K562 (cell line): ENCODE measurements around the gene FSTL3. TPM values are rescaled to one million over a fixed set of nuclear protein-coding genes. Genes with fewer than 3 reads are reported as not detected.

Experiments
- ATAC-seq: fragments of 200-7000 bp; cut with Tn5 transposase; 3 replicates; pipeline ENCODE4 v1.9.1; 2020; ENCODE audit warnings: moderate library complexity
- BruUV-seq: library from RNA; stranded (reverse); fragments of 400-500 nt; replicated peaks from 2 replicates; lab custom pipeline; 2021; lab: Mats Ljungman, UMichigan
- CTCF ChIA-PET: fragments of 300-600 bp; formaldehyde crosslinking; extraction: SDS; loops from one replicate; lab custom pipeline; 2021; ENCODE audit warnings: low intra/inter-chr PET ratio; lab: Yijun Ruan, JAX
- POLR2A ChIA-PET: fragments of 300-600, 350-650 bp; sonication (Branson Sonifier 250); formaldehyde crosslinking; extraction: SDS; loops from one replicate; lab custom pipeline; 2021; ENCODE audit warnings: antibody characterized with exemption, inconsistent platforms; lab: Yijun Ruan, JAX
- DNase-seq, 4 experiments: peaks; one replicate each; pipeline versions ENCODE4 v3.0.0 to v3.0.0-alpha.2; 2011 to 2018; ENCODE audit warnings: low spot score in 3 of 4, mixed read lengths in 3 of 4; ENCODE audit errors: extremely low read depth in 1 of 4
- FAIRE-seq: peaks from 2 replicates; lab custom pipeline; 2011; peaks lifted over from hg19 to GRCh38; lab: Jason Lieb, UNC
- H2AFZ ChIP-seq: 2 replicates; pipeline ENCODE4 v1.6.0; 2011; ENCODE audit warnings: low read depth, low read length, control low read depth, inconsistent platforms
- H3K27ac ChIP-seq: fragments of 200-600 bp; 3 replicates; pipeline ENCODE4 v1.8.0; 2011; ENCODE audit warnings: low read depth, mild to moderate bottlenecking, control low read depth, inconsistent platforms, low read length, moderate library complexity, mixed read lengths; ENCODE audit errors: extremely low read depth
- H3K27me3 ChIP-seq, 2 experiments: fragments of 300-600 bp in 1 of 2; 2 replicates in 1 of 2; 3 replicates in 1 of 2; pipeline versions ENCODE4 v1.6.0 to v1.8.0; 2011; ENCODE audit warnings: inconsistent platforms in 2 of 2, low read length in 2 of 2, mild to moderate bottlenecking in 1 of 2, mixed read lengths in 1 of 2, moderate library complexity in 1 of 2; ENCODE audit not compliant: control insufficient read depth in 2 of 2, insufficient read depth in 2 of 2
- H3K36me3 ChIP-seq: fragments of 300-600 bp; 3 replicates; pipeline ENCODE4 v1.8.0; 2011; ENCODE audit warnings: mild to moderate bottlenecking, low read length, inconsistent platforms; ENCODE audit not compliant: control insufficient read depth, insufficient read depth
- H3K4me1 ChIP-seq, 2 experiments: fragments of 200-600 bp in 1 of 2; replicated peaks in 1 of 2; 2 replicates in 1 of 2; 3 replicates in 1 of 2; pipeline versions ENCODE4 v1.5.1 to v1.8.0; 2011; ENCODE audit warnings: inconsistent platforms in 2 of 2, low read length in 2 of 2, mild to moderate bottlenecking in 1 of 2, mixed read lengths in 1 of 2, moderate library complexity in 1 of 2; ENCODE audit not compliant: control insufficient read depth in 2 of 2, insufficient read depth in 2 of 2
- H3K4me2 ChIP-seq: 2 replicates; pipeline ENCODE4 v1.6.1; 2011; ENCODE audit warnings: low read length, control low read depth, inconsistent platforms, mixed read lengths; ENCODE audit not compliant: insufficient read depth
- H3K4me3 ChIP-seq: fragments of 200-600 bp; sonication (generic), shearing (Covaris generic); 2 replicates; pipeline ENCODE4 v1.5.1; 2016; ENCODE audit warnings: control low read depth, inconsistent platforms
- H3K79me2 ChIP-seq: fragments of 200-600 bp; 3 replicates; pipeline ENCODE4 v1.8.0; 2011; ENCODE audit warnings: low read length, inconsistent platforms; ENCODE audit not compliant: control insufficient read depth, insufficient read depth
- H3K9ac ChIP-seq, 2 experiments: 2 replicates each; pipeline versions ENCODE4 v1.6.0 to v1.6.1; 2011; ENCODE audit warnings: low read depth in 2 of 2, low read length in 2 of 2, control low read depth in 1 of 2, inconsistent platforms in 1 of 2, mild to moderate bottlenecking in 1 of 2, mixed read lengths in 1 of 2; ENCODE audit not compliant: insufficient read depth in 1 of 2
- H3K9me1 ChIP-seq: one replicate; pipeline ENCODE4 v1.6.0; 2011; ENCODE audit warnings: inconsistent platforms, mild to moderate bottlenecking, low read length, moderate library complexity; ENCODE audit not compliant: control insufficient read depth, insufficient read depth
- H3K9me3 ChIP-seq: replicated peaks from 2 replicates; pipeline ENCODE4 v1.5.1; 2011; ENCODE audit warnings: low read depth, low read length, inconsistent platforms; ENCODE audit not compliant: control insufficient read depth, insufficient read depth
- H4K20me1 ChIP-seq: replicated peaks from 2 replicates; pipeline ENCODE4 v1.6.1; 2011; ENCODE audit warnings: low read length, inconsistent platforms, mixed read lengths; ENCODE audit not compliant: control insufficient read depth, insufficient read depth
- ARID4B ChIP-seq: sonication (generic); formaldehyde crosslinking; IDR thresholded peaks from 2 replicates; pipeline ENCODE4 v1.8.0; 2022; ENCODE audit warnings: mild to moderate bottlenecking, missing genetic modification reagents
- E2F6 ChIP-seq, 2 experiments: IDR thresholded peaks; 2 replicates each; pipeline ENCODE4 v1.6.1; 2011; ENCODE audit warnings: borderline replicate concordance in 1 of 2, control low read depth in 1 of 2, low read depth in 1 of 2, low read length in 1 of 2, mild to moderate bottlenecking in 1 of 2, mixed read lengths in 1 of 2, moderate library complexity in 1 of 2; ENCODE audit not compliant: insufficient read depth in 1 of 2, insufficient read length in 1 of 2, poor library complexity in 1 of 2, severe bottlenecking in 1 of 2; ENCODE audit errors: extremely low read depth in 1 of 2
- GABPB1 ChIP-seq: sonication (generic); formaldehyde crosslinking; IDR thresholded peaks from 2 replicates; pipeline ENCODE4 v1.8.0; 2022; ENCODE audit warnings: mild to moderate bottlenecking, missing genetic modification reagents
- HDAC3 ChIP-seq: fragments of 450-650 bp; IDR thresholded peaks from 2 replicates; pipeline ENCODE4 v1.6.1; 2018; ENCODE audit warnings: borderline replicate concordance, mild to moderate bottlenecking, moderate library complexity; ENCODE audit not compliant: partially characterized antibody
- KDM1A ChIP-seq, 2 experiments: fragments of 450-650 bp; IDR thresholded peaks; 2 replicates each; pipeline ENCODE4 v1.6.1; 2016; ENCODE audit warnings: mild to moderate bottlenecking in 2 of 2
- MAFG ChIP-seq: fragments of 450-650 bp; conservative IDR thresholded peaks from 2 replicates; pipeline ENCODE4 v1.6.1; 2016; ENCODE audit warnings: missing genetic modification characterization, missing compliant biosample characterization
- NR3C1 ChIP-seq: sonication (generic); formaldehyde crosslinking; IDR thresholded peaks from 2 replicates; pipeline ENCODE4 v1.8.1; 2022; ENCODE audit warnings: missing genetic modification reagents
- PHB ChIP-seq: fragments of 250-450 bp; sonication (Bioruptor Pico); IDR thresholded peaks from 2 replicates; pipeline ENCODE4 v1.5.0; 2021
- SMARCA5 ChIP-seq: fragments of 450-650 bp; IDR thresholded peaks from 2 replicates; pipeline ENCODE4 v1.6.1; 2016
- TAL1 ChIP-seq: fragments of 450-650 bp; IDR thresholded peaks from 2 replicates; pipeline ENCODE4 v1.6.1; 2016; ENCODE audit warnings: mild to moderate bottlenecking
- XRCC5 ChIP-seq: fragments of 200-400 bp; formaldehyde crosslinking; IDR thresholded peaks from 2 replicates; pipeline ENCODE4 v1.6.1; 2017; ENCODE audit warnings: low read depth, mild to moderate bottlenecking, low read length
- ZFP36 ChIP-seq: fragments of 150-350 bp; IDR thresholded peaks from 2 replicates; pipeline ENCODE4 v1.6.1; 2018; ENCODE audit warnings: low read length, low read depth; ENCODE audit not compliant: partially characterized antibody
- WGBS: fragments of 100-300 bp; shearing (Covaris generic); methylation state at CpG from one replicate; pipeline ENCODE4 v1.1.6; 2016; ENCODE audit warnings: low coverage, mixed read lengths; ENCODE audit not compliant: insufficient coverage; ENCODE audit errors: missing lambda C conversion rate; 5-methylcytosine and 5-hydroxymethylcytosine counted together
- in situ Hi-C: fragments of 300-500 bp; cut with MboI; formaldehyde crosslinking; loops from 4 replicates; pipeline ENCODE4 v1.15.0; 2018; ENCODE audit warnings: inconsistent platforms, mixed read lengths
- intact Hi-C: fragments of 100-400 bp; cut with micrococcal nuclease; formaldehyde crosslinking; loops from 2 replicates; pipeline ENCODE4 v1.14.2; 2022
- polyA plus RNA-seq, 8 experiments: library from polyadenylated mRNA; depleted of rRNA in 4 of 8; stranded (reverse) in 5 of 8; unstranded in 3 of 8; fragments of >200 nt; fragmentation: Nextera tagmentation in 2 of 8; fragmentation: Illumina TruSeq in 1 of 8; extraction: Ambion mirVana in 2 of 8; extraction: Trizol in 1 of 8; gene quantifications; 2 replicates each; pipeline versions ENCODE4 v1.2.1 to v1.2.3, GENCODE V29; 2011 to 2014; ENCODE audit warnings: inconsistent platforms in 1 of 8, missing spikeins in 1 of 8
- total RNA-seq, 7 experiments: library from RNA; depleted of rRNA in 6 of 7; stranded (reverse); fragments of >200 nt in 6 of 7; fragmentation: Illumina TruSeq in 2 of 7; extraction: Trizol in 2 of 7; gene quantifications; 2 replicates each; pipeline versions ENCODE4 v1.2.1 to v1.2.3, GENCODE V29; 2011 to 2021; ENCODE audit warnings: low replicate concordance in 1 of 7

The FSTL3 gene
- total and polyA plus RNA-seq, 9 of the 15 experiments (the other 6 are each of a cell fraction or from before 2014, with no cell fraction given), result 0.35 to 6.8 (median 4.2) TPM; not detected in 1

- TF ChIP-seq XRCC5 (no peak), PHB (CRISPR knock-in tag) (no peak), MAFG (tag) (no peak), NR3C1 (CRISPR knock-in tag) (no peak), E2F6 (IDR thresholded peaks at IDR 0.05; ENCODE audit: borderline replicate concordance in 1 of 2, extremely low read depth in 1 of 2, insufficient read depth in 1 of 2, insufficient read length in 1 of 2, low read depth in 1 of 2, low read length in 1 of 2, poor library complexity in 1 of 2, severe bottlenecking in 1 of 2) (peak in 1 of 2 experiments; percentile 32), ZFP36 (peak; percentile 94), SMARCA5 (0 out of 2 replicates have a peak, but pooled peaks have one; percentile 48), TAL1 (no peak), HDAC3 (no peak)
- TF ChIP-seq, all 486 proteins: peak for 3
Observed at GRCh38 chr19:729965-730668, 53.9 kb downstream of the FSTL3 start (continued).

- WGBS, result 61% methylated on average over 6 of the region's 16 CpGs
- Histone ChIP-seq H3K9ac (no peak overlapping the region; a peak in 1 of 4 replicates), H3K9me3 (no peaks in the 10 kb centered on the region), H3K27me3 (no peaks in the 10 kb centered on the region), H3K4me2 (no peak overlapping the region), H3K79me2 (no peaks in the 10 kb centered on the region), H4K20me1 (no peaks in the 10 kb centered on the region), H3K4me1 (peaks cover 0 to 56% of the 10 kb centered on the region in 2 experiments; a peak in 2 of 5 replicates), H3K4me3 (no peak overlapping the region), H3K36me3 (no peaks in the 10 kb centered on the region), H3K9me1 (no peaks in the 10 kb centered on the region), H2AFZ (no peak overlapping the region), H3K27ac (no peak overlapping the region)
- FAIRE-seq (no peak), ATAC-seq (no peak), DNase-seq (no peak)
- ChIA-PET CTCF (no interaction called here), POLR2A (interaction anchor here (0.7 kb wide), 1 partner anchor 27 kb away, joined by 3 read pairs; no protein-coding TSS in a partner anchor)
- intact Hi-C loops, result loop anchor here (10.0 kb wide), 1 partner anchor 146 kb away; the partner anchor contains the start of gene HCN2
- in situ Hi-C loops, result loop anchor here (5.0 kb wide), 1 partner anchor 64 kb away; no protein-coding TSS in a partner anchor
- BruUV-seq, result no TSS peak
- TF ChIP-seq KDM1A (IDR thresholded peaks at IDR 0.05) (no peak), ARID4B (CRISPR knock-in tag) (no peak), GABPB1 (CRISPR knock-in tag) (no peak)
Observed at GRCh38 chr19:731000-731399, 54.8 kb downstream of the FSTL3 start.
